Fibroblast of pulmonary artery (primary cell): ENCODE measurements around the gene TRMT44.
"Not testable (repeated sequence)": the region's sequence is repeated elsewhere in the genome, so short reads cannot be mapped to it uniquely, and the experiment has no call there.

Experiments used
- DNase-seq: peaks from one replicate; pipeline ENCODE4 v3.0.0-alpha.2; 2010; ENCODE audit warnings: low read depth
- H3K4me3 ChIP-seq: replicated peaks from 2 replicates; pipeline ENCODE4 v1.5.1; 2011; ENCODE audit warnings: low read depth, mild to moderate bottlenecking, control low read depth, low read length, moderate library complexity
- CTCF ChIP-seq: IDR thresholded peaks from 2 replicates; pipeline ENCODE4 v1.5.1; 2011; ENCODE audit warnings: mild to moderate bottlenecking, control low read depth, low read length, inconsistent platforms; ENCODE audit errors: missing control alignments

TRMT44 gene

GRCh38 chr4:8406887-8407286, 33.7 kb upstream of the TRMT44 start:
- peak; percentile 37 for TF ChIP-seq CTCF
- peak; percentile 46 for DNase-seq
- not testable (repeated sequence) for H3K4me3 ChIP-seq

GRCh38 chr4:8407316-8407715, 33.3 kb upstream of the TRMT44 start:
- DNase-seq = no peak
- no peak for TF ChIP-seq CTCF
- H3K4me3 ChIP-seq = no peak overlapping the region

GRCh38 chr4:8407756-8408155, 32.8 kb upstream of the TRMT44 start:
- H3K4me3 ChIP-seq = no peak overlapping the region
- DNase-seq = no peak
- TF ChIP-seq CTCF = no peak

GRCh38 chr4:8409264-8410065, 31.1 kb upstream of the TRMT44 start:
- DNase-seq = peak; percentile 18
- TF ChIP-seq CTCF = no peak
- H3K4me3 ChIP-seq = no peak overlapping the region

GRCh38 chr4:8410066-8410625, 30.4 kb upstream of the TRMT44 start:
- H3K4me3 ChIP-seq = no peak overlapping the region
- DNase-seq = no peak
- TF ChIP-seq CTCF = no peak

GRCh38 chr4:8410641-8411271, 29.8 kb upstream of the TRMT44 start:
- DNase-seq = peak; percentile 63
- peak; percentile 36 for TF ChIP-seq CTCF

More at GRCh38 chr4:8410641-8411271, 29.8 kb upstream of the TRMT44 start:
- H3K4me3 ChIP-seq = no peak overlapping the region
